Adrenal gland (tissue), 5 donors: ENCODE data around the gene ZSWIM4.

Experiments used
- POLR2A ChIP-seq, 2 donors: fragments of 450-650 bp; IDR thresholded peaks; one replicate each; pipeline ENCODE4 v1.6.1; 2017; ENCODE audit warnings: antibody characterized with exemption in 2 of 2, mild to moderate bottlenecking in 2 of 2, moderate library complexity in 1 of 2
- TF ChIP-seq, protein P1 (sequence below), 6 experiments: fragments of 450-650 bp in 4 of 6; fragments of 200-600 bp in 2 of 6; sonication (generic) in 1 of 6; IDR thresholded peaks; 1 replicate in 5 of 6; 2 replicates in 1 of 6; pipeline versions ENCODE4 v1.5.1 to v1.8.0; 2016 to 2021; ENCODE audit warnings: antibody characterized with exemption in 6 of 6, mild to moderate bottlenecking in 2 of 6, moderate library complexity in 1 of 6
- donor health status: DM: no; HTN: no; CAD: no.

- TF ChIP-seq, protein P1, sequence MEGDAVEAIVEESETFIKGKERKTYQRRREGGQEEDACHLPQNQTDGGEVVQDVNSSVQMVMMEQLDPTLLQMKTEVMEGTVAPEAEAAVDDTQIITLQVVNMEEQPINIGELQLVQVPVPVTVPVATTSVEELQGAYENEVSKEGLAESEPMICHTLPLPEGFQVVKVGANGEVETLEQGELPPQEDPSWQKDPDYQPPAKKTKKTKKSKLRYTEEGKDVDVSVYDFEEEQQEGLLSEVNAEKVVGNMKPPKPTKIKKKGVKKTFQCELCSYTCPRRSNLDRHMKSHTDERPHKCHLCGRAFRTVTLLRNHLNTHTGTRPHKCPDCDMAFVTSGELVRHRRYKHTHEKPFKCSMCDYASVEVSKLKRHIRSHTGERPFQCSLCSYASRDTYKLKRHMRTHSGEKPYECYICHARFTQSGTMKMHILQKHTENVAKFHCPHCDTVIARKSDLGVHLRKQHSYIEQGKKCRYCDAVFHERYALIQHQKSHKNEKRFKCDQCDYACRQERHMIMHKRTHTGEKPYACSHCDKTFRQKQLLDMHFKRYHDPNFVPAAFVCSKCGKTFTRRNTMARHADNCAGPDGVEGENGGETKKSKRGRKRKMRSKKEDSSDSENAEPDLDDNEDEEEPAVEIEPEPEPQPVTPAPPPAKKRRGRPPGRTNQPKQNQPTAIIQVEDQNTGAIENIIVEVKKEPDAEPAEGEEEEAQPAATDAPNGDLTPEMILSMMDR (IDR thresholded peaks at IDR 0.05) = no peak
- TF ChIP-seq POLR2A (IDR thresholded peaks at IDR 0.05) = no peak
Measured at GRCh38 chr19:13872695-13873389, 77.6 kb downstream of the ZSWIM4 start.
